Measurements from ENCODE around the gene GRIK4.
"Not testable (repeated sequence)": the region's sequence is repeated elsewhere in the genome, so short reads cannot be mapped to it uniquely, and the experiment has no call there.

Gene GRIK4

DNA sequence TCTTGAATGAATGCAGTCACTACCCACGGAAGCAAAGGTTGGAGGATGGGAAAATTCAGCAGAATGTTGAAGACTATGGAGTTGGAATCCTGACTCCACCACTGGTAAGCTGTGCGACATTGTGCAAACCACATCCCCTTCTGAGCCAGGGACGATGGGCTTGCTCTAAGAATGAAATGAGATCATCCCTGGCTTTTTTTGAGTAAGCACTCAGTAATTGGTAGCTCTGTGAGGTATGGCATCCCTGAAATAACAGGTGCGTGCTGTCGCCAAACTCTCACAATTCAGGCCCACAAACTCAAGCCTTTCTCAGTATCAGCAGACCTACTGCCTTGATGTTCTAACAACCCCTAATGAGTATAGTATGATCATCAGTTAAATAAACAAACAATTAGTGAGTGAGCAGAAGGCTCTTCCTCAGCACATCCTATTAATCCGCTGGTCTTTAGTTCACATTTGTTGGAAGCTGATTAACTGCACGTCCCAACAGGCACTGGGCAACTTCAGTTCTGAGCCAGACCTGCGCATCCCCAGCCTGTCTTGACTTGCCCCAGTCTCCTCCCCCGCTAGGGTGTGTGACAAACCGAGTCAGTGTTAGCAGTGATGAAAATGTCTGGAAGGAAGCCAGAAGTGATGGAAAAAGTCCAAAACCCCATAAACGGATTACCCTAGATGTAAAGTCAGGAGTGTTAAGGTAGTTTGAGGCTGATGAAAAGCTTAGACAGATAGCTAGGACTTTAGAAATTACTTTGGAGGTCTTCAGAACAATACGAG is 235.5 kb downstream of the GRIK4 start:
- DNase-seq (ENCODE audit: low read depth in 2 of 2), result no peak

DNA sequence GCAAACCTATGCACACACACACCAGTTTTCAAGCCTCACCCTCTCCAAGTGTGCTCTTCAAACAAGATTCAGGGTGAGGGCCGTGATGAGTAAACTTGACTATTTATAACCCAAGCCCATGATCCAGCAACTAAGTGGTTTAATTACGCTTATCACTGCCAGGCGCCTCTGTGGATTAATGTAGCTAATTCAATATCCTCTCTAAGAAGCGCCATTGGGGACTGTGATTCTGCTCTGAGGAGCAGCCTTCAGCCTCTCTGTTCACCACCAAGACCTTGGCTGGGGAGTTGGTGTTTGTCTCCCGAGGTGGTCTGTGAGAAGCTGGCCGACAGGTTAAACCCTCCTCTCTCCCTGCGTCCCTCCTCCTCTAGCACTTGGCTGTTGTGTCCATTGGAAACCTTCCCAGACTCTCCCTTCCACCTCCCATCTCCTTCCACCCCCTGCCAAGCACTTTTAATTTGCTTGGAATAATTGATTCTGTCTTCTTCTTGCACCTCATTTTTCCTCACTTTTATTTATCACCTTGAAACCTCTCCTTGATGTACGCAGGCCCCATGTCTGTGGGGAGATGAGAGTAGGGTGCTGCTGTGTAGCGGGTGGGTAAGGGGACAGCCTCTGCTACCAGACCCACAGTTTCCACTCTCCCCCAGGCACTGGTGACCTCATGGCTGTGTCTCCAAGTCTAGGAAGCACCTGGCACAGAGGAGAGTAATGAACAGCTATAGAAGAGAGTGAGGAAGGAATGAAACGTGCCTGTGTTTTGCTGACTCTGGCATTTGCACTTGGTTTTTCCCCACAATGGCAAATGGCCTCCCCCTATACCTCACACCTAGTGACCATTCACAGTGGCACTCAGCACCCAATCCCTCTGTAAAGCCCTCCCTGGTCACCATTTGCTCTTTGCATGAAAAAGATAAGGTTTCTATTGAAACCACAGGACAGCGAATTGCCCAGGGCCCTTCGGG is 236.6 kb downstream of the GRIK4 start:
- DNase-seq (ENCODE audit: low read depth in 2 of 2), result no peak

DNA sequence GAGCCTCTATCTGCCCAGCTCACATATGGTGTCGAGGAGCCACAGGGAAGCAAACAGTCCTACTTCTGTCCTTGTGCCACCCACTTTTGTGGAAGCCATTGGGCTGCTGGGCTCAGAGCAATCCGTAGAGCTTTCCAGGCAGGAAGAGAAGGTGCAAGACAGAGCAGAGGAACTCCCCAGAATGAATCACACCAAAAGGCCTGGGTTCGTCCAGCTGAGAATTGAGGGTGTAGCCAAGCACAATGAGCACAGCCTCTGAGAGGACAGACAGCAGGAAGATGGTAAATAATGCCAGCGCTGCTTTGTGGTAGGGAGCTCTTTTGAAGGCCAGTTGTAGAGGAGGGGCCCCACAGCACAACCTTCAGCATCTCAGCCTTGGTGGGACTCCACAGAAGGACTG is 237.8 kb downstream of the GRIK4 start:
- no peak for DNase-seq (ENCODE audit: low read depth in 2 of 2)

DNA sequence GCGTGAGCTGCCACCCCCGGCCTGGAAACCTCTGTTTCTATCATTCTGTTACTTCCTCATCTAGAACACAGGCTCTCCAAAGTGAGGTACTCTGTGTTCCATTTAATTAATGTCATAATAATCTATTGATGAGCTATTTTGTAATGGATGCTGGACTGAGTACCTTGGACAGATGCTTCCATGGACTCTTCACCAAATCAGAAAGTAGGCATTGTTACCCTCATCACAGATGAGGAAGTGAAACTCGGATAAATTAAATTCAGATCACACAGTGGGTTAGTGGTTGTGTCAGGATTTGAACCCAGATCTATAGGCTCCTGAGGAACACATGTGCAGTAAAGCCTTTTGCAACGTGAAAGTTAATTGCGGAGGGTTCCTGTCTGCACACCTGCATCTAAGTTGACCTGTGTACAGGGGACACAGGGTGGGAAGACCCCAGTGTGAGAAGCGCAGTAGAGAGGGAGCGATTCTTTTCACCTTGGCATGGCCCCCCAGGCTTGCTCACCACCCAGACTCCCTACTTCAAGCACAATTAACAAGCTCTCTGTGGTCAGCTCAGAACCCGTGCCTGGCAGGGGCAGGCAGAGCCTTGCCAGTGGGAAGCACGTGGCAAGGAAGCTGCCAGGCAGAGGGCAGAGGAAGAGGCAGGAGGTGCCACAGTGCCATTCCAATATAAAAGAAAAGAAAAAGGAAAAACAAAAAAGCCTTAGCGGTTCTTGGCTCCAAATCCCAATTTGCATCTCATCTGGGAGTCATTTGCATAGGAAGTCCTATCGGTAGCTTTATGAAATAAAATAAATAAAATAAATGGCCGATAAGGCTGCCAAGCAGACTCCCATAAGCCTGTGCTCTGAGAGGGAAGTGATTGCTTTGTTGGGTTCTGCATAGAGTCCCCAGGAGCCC is 239.3 kb downstream of the GRIK4 start:
- DNase-seq (ENCODE audit: low read depth in 2 of 2), result no peak

DNA sequence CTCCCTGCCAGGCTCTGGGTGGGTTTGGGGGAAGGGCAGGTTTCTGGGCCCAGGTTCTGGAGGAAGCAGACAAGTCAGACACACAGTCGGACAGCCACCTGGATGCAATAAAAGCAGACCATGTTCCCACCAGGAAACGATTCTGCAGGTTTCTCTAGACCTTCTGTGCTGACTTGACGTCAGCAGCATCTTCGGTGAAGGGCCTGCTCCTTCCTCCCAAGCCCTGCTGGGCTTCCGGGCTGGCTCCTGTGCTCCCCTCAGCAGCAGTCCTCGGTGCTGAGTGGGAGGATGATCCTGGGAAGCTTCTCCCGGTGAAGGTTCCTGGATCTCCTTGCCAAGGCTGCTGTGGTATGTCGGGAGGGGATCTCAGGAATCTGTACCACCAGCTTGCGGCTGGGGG is 240.0 kb downstream of the GRIK4 start:
- no peak for DNase-seq (ENCODE audit: low read depth in 2 of 2)

DNA sequence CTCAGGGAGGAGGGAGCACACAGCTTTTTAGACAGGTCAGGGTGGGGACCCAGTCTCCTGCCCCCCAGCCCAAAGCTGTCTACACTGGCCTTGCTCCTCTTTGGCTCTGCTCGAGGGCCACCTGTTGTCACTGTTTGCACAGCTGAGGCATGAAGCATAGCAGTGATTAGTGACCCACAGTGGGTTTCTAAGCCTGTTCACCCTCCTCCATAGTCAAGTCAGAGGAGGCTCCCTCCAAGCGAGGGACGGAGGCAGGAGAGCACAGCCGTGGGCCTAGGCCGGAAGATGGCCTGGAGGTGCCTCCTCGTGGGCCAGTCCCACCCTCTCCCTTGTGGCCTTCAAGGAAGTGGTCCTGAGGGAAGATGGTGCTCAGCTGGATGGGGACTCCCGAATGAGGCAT is 241.1 kb downstream of the GRIK4 start:
- DNase-seq (ENCODE audit: low read depth in 2 of 2), result no peak

DNA sequence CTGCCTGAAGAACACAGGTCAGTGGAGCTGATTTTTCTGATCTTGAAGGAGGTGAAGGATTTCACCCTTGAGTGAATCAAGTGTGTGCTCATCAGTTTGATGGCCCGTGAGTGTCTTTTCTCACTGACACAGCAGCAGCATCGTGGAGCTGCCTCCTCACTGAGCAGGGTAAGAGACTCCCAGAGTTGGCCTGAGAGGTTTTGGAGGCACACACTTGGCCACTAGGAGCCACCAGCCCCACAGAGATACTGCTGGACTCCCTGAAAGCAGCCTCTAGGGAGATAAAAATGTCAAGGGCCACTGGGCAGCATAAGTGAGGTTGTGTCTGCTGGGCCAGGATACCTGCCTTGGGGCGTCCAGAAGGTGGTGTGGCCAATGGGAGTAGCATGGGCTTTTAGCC is 245.4 kb downstream of the GRIK4 start:
- no peak for DNase-seq (ENCODE audit: low read depth in 2 of 2)

DNA sequence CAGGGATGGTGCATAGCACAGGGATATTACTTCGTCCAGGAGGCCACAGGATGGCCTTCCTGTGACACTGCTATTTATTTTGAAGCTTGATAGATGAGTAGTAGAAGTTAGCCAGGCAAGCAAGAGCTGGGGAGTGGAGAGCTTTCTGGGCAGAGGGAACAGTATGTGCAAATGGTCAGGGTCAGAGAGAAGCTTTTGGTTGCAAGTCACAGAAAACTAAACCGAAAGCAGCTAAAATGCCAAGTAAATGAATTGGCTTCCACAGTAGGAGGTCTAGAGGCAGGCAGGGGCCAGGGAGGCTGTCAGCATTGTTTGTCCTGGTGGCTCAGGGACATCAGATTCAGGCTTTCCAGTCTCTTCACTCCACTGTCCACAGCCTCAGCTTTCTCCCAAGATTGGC is 247.5 kb downstream of the GRIK4 start:
- no peak for DNase-seq (ENCODE audit: low read depth in 2 of 2)

DNA sequence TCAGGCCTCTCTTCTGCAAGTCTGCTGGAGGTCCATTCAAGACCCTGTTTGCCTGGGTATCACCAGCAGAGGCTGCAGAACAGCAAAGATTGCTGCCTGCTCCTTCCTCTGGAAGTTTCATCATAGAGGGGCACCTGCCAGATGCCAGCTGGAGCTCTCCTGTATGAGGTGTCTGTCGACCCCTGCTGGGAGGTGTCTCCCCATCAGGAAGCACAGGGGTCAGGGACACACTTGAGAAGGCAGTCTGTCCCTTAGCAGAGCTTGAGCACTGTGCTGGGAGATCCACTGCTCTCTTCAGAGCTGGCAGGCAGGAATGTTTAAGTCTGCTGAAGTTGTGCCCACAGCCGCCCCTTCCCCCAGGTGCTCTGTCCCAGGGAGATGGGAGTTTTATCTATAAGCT is 254.2 kb downstream of the GRIK4 start:
- DNase-seq (ENCODE audit: low read depth in 2 of 2), result not testable (repeated sequence)

DNA sequence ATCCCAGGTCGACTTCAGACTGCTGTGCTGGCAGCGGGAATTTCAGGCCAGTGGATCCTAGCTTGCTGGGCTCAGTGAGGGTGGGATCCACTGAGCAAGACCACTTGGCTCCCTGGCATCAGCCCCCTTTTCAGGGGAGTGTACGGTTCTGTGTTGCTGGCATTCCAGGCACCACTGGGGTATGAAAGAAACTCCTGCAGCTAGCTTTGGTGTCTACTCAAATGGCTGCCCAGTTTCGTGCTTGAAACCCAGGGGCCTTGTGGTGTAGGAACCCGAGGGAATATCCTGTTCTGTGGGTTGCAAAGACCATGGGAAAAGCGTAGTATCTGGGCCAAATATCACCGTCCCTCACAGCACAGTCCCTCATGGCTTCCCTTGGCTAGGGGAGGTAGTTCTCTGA is 254.8 kb downstream of the GRIK4 start:
- no peak for DNase-seq (ENCODE audit: low read depth in 2 of 2)

DNA sequence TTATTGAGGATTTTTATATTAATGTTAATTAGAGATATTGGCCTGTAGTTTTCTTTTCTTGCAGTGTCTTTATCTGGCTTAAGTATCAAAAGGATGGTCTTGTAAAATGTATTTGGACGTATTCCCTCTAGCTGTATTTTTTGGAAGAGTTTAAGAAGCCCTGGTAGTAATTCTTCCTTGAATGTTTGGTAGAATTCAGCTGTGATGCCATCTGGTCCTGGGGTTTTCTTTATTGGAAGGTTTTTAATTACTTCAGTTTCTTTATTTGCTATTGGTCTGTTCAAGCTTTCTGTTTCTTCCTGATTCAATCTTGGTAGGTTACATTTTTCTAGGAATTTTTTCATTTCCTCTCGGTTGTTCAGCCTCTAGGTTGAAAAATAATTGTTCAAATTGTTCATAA is 257.4 kb downstream of the GRIK4 start:
- DNase-seq (ENCODE audit: low read depth in 2 of 2), result no peak

DNA sequence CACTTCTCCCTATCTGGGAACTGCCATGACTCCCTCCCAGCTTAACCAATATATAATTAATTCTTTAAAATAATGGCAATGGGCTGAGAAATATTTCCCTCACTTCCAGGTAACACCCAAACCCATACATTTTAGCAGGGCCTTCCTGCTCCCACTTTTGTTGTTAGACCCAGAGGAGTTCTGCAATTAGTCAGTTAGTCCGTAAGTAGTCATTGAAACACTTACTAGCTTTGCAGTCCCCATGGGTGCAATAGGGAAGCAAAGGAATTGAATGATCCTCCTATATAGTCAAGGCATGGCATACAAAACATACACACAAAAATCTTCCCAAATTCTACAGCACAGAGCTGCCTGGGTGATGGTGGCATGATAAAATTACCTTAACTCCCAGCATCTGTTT is 258.4 kb downstream of the GRIK4 start:
- no peak for DNase-seq (ENCODE audit: low read depth in 2 of 2)

DNA sequence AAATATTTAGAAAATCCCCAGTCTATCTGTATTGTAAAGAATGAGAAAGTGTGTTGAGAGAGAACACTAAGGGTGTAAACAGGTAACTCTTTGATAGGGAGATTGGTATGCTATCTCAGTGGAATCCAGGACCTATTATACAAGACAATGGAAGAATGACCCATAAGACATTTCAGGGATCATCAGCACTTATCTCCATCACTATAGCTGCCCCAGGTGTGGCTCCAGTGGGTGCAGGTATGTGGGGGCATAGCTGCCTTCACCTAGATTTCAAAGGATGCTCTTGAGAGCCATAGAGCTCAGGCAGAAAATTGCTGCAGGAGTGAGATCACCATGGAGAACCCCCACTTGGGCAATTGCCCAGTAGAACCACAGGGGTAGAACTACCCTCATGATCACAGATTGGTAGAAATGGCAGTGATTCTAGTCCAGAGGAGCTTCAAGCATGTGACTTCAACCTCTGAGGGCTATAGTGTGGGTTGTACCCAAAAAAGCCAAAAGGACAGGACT is 260.1 kb downstream of the GRIK4 start:
- no peak for DNase-seq (ENCODE audit: low read depth in 2 of 2)

DNA sequence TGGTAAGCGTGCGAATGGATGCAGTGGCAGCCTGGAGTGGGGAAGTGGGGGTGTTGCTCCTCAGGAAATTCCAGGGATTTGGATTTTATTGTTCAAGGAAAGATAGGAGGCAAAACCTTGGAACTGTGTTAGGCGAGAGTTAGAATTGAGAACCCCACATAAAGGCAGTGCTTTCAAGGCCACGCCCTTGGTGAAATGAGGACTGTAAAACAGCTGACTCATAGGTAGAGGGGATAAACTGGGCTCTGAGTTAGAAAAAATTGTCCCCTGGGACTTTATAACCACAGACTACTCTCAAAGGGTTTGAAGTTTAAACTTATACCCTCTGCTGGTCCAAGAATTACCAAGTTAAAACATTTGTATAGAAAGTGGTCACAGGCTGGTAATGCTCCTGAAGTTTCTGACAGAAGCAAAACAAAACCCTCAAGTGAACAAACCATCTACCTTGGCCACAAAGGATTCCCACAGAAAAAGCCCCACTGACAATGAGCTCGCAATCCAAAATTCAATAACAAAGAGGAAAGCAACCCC is 262.0 kb downstream of the GRIK4 start:
- no peak for DNase-seq (ENCODE audit: low read depth in 2 of 2)

DNA sequence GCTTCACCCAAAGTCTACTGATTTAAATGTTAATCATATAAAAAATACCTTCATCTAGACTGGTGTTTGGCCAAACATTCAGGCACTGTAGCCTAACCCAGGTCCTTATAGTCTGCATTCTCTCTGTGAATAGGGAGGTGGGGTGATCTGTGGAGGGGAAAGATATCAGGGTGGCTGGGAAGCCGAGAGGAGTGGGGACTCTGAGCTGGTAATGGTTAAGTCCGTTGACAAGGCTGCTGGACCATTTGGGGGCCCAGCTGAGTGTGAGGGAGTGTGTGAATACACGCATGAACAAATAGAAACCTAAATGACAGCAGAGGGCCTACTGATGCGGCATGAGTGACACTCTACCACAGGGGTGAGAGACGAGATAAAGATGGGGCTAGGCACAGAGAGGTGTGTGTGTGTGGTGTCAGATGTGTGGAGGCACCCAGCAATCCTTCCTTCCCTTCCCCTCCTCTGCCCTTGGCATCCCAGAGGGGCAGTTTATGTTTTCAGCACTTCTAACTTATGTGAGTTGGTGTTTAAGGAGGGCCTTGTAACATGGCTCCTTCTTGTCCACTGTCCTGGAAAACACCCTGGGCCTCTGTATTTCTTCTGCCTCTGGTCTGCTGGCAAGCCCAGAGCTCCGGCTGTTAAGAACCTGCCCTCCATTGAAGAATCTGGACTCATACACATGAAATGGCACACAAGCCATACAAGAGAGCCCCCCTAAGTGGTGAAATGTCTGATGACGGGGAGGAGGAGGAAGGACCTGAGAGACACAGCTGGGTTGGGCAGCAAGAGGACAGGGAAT is 263.2 kb downstream of the GRIK4 start:
- DNase-seq (ENCODE audit: low read depth in 2 of 2), result no peak

DNA sequence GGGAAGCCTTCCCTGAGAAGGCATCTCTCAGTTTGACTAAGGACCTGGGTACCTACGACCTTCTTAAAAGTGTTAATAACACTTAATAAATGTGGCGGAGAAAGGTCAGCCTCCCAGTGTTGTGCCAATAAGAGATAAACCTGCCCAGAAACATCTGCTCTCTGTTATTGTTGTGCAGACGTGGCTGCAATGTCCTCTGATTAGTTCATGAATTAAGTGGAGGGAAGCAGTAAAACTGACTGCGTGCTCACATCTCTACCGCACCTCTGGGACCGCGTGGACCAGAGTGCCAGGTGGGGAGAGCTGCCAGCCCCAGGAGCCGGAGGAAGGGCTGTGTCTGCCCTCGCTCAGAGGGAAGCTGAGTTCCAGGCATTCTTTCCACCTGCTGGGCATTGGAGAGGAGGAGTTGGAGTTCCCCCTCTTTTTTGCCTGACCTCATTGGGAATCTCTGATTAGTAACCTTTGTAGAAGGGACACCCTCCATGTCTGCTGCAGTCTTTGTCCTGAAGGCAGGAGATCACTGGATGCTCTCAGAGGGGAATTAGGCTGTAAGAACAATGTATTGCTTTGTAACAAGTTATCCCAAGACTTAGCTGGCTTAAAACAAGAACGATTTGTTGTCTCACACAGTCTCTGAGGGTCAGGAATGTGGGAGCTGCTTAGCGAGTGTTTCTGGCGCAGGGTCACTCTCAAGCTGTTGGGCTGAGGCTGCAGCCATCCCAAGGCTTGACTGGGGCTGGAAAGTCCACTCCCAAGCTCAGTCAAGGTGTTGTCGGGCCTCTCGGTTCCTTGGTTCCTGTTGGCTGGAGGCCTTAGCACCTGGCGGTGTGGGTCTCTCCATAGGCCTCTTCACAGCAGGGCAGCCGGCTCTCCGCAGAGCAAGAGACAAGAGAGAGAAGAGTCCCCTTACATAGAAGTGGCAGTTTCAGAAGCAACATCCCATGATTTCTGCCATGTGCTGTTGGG is 264.7 kb downstream of the GRIK4 start:
- DNase-seq (ENCODE audit: low read depth in 2 of 2), result no peak

DNA sequence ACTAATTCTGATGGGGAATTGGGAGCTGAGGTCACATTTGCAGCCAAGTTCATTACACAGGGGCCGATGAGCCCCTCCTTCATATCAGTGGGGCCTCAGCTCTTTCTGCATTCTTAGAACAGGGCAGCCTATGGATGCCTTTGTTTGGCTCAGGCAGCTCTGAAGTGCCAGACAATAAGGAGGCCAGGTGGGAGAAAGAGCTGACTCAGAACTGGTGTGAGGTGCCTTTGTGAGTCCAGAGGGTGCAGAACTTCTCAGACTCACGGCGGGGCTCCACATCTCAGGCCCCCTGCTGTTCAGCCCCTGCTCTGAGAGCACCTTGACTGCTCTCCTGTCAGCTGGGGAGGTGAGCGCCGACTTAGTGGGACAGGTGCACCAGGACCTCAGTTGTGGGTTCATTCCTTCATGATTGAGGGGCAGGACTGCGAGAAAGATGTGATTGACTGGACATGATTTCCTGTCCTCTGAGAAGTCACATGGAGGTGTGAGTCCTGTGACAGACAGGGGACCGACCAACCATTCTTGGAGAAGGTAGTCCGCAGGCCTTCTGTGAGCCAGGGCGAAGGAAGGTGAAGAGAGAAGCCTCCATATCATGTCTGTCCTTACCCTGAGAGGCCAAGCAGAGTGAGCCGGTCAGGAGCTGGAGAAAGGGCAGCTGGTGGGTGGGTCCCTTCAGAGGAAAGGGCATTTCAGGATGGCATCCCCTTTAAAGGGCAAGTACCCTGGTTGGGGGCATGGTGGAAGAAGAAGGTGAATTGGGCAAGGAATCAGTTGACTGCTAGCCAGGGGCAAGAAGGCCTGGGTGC is 267.3 kb downstream of the GRIK4 start:
- no peak for DNase-seq (ENCODE audit: low read depth in 2 of 2)

DNA sequence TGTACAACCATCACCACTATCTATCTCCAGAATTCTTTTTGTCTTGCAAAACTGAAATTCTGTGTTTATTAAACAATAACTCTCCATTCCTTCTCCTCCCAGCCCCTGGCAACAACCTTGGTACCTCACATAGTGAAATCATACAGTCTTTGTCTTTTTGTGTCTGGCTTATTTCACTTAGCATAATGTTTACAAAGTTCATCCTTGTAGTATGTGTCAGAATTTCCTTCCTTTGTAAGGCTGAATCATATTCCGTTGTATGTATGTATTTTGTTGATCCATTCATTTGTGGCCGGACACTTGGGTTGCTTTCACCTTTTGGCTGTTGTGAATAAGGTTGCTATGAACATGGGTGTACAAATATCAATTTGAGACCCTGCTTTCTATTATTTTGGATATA is 268.7 kb downstream of the GRIK4 start:
- DNase-seq (ENCODE audit: low read depth in 2 of 2), result no peak
